GM12878 (cell line): ENCODE measurements around the gene TSEN34. TPM values are rescaled to one million over a fixed set of nuclear protein-coding genes. Genes with fewer than 3 reads are reported as not detected.

Experiments used
- ASH2L ChIP-seq: fragments of 300-600, 200-600 bp; sonication (generic); IDR thresholded peaks from 2 replicates; pipeline ENCODE4 v1.6.1; 2017; ENCODE audit warnings: low read depth, mild to moderate bottlenecking, borderline replicate concordance
- ATF7 ChIP-seq: fragments of 450-650 bp; IDR thresholded peaks from 2 replicates; pipeline ENCODE4 v1.6.1; 2016; ENCODE audit warnings: low read depth, mild to moderate bottlenecking
- BCL11A ChIP-seq: IDR thresholded peaks from 2 replicates; pipeline ENCODE4 v1.6.1; 2011; ENCODE audit warnings: low read depth, low read length
- BCLAF1 ChIP-seq: fragments of 450-650 bp; IDR thresholded peaks from 2 replicates; pipeline ENCODE4 v1.6.1; 2017; ENCODE audit warnings: antibody characterized with exemption, mild to moderate bottlenecking, moderate library complexity
- CBX3 ChIP-seq: fragments of 200-600 bp; sonication (generic); IDR thresholded peaks from 2 replicates; pipeline ENCODE4 v1.6.1; 2016; ENCODE audit warnings: low read depth, borderline replicate concordance
- E4F1 ChIP-seq: fragments of 450-650 bp; IDR thresholded peaks from 2 replicates; pipeline ENCODE4 v1.6.1; 2018; ENCODE audit warnings: borderline replicate concordance, mild to moderate bottlenecking; ENCODE audit not compliant: partially characterized antibody
- IKZF1 ChIP-seq: fragments of 450-650 bp; conservative IDR thresholded peaks from 2 replicates; pipeline ENCODE4 v1.6.1; 2017; ENCODE audit warnings: antibody characterized with exemption, mild to moderate bottlenecking
- IRF4 ChIP-seq: IDR thresholded peaks from 2 replicates; pipeline ENCODE4 v1.6.1; 2011; ENCODE audit warnings: low read depth, low read length
- LARP7 ChIP-seq: fragments of 450-650 bp; IDR thresholded peaks from 2 replicates; pipeline ENCODE4 v1.6.1; 2017; ENCODE audit warnings: mild to moderate bottlenecking
- MYB ChIP-seq: fragments of 150-350 bp; IDR thresholded peaks from 2 replicates; pipeline ENCODE4 v1.6.1; 2014; ENCODE audit warnings: mild to moderate bottlenecking, low read depth, low read length, borderline replicate concordance
- MYC ChIP-seq: IDR thresholded peaks from 2 replicates; pipeline ENCODE4 v1.6.1; 2011; ENCODE audit warnings: mild to moderate bottlenecking, low read length, moderate library complexity, inconsistent platforms; ENCODE audit not compliant: insufficient read depth, insufficient replicate concordance, insufficient read length, severe bottlenecking
- NFYB ChIP-seq: IDR thresholded peaks from 2 replicates; pipeline ENCODE4 v1.6.1; 2011; ENCODE audit warnings: low read depth, mild to moderate bottlenecking, low read length, improper control_type of control experiment, moderate library complexity; ENCODE audit not compliant: insufficient read depth
- PML ChIP-seq: IDR thresholded peaks from 2 replicates; pipeline ENCODE4 v1.6.1; 2012; ENCODE audit warnings: low read length, inconsistent platforms
- POLR2AphosphoS2 ChIP-seq: IDR thresholded peaks from 2 replicates; pipeline ENCODE4 v1.6.1; 2011; ENCODE audit warnings: low read depth, mild to moderate bottlenecking, low read length, improper control_type of control experiment, moderate library complexity
- RB1 ChIP-seq: fragments of 450-650 bp; formaldehyde crosslinking; IDR thresholded peaks from 2 replicates; pipeline ENCODE4 v1.6.1; 2017; ENCODE audit warnings: mild to moderate bottlenecking, borderline replicate concordance
- STAT1 ChIP-seq: fragments of 450-650 bp; conservative IDR thresholded peaks from 2 replicates; pipeline ENCODE4 v1.6.1; 2014; ENCODE audit warnings: antibody characterized with exemption, mild to moderate bottlenecking
- polyA plus RNA-seq, 11 experiments: library from polyadenylated mRNA; depleted of rRNA in 4 of 11; unstranded in 6 of 11; stranded (reverse) in 5 of 11; fragments of >200 nt; fragmentation: Nextera tagmentation in 4 of 11; fragmentation: Illumina TruSeq in 1 of 11; extraction: Ambion mirVana in 4 of 11; extraction: Trizol in 1 of 11; gene quantifications; 1 replicate in 1 of 11; 2 replicates in 10 of 11; pipeline versions ENCODE4 v1.2.1 to v1.2.3, GENCODE V29; 2011 to 2016; ENCODE audit warnings: inconsistent platforms in 2 of 11, missing spikeins in 2 of 11, low read depth in 1 of 11
- total RNA-seq, 4 experiments: library from RNA; depleted of rRNA in 3 of 4; stranded (reverse); fragments of >200 nt in 3 of 4; fragmentation: Illumina TruSeq in 1 of 4; extraction: Trizol in 1 of 4; gene quantifications; 2 replicates each; pipeline versions ENCODE4 v1.2.1 to v1.2.3, GENCODE V29; 2013 to 2021
- TF ChIP-seq, protein P1 (sequence below): fragments of 150-350 bp; IDR thresholded peaks from 2 replicates; pipeline ENCODE4 v1.6.1; 2016; ENCODE audit warnings: low read depth, low read length
- TF ChIP-seq, protein P2 (sequence below): IDR thresholded peaks from 2 replicates; pipeline ENCODE4 v1.6.1; 2011; ENCODE audit warnings: mild to moderate bottlenecking, low read depth, low read length, moderate library complexity; ENCODE audit not compliant: insufficient replicate concordance

TSEN34 gene
- total and polyA plus RNA-seq, 10 of the 15 experiments (the other 5 are each of a cell fraction or from before 2014, with no cell fraction given): 1.0 to 35.9 (median 16.8) TPM

DNA sequence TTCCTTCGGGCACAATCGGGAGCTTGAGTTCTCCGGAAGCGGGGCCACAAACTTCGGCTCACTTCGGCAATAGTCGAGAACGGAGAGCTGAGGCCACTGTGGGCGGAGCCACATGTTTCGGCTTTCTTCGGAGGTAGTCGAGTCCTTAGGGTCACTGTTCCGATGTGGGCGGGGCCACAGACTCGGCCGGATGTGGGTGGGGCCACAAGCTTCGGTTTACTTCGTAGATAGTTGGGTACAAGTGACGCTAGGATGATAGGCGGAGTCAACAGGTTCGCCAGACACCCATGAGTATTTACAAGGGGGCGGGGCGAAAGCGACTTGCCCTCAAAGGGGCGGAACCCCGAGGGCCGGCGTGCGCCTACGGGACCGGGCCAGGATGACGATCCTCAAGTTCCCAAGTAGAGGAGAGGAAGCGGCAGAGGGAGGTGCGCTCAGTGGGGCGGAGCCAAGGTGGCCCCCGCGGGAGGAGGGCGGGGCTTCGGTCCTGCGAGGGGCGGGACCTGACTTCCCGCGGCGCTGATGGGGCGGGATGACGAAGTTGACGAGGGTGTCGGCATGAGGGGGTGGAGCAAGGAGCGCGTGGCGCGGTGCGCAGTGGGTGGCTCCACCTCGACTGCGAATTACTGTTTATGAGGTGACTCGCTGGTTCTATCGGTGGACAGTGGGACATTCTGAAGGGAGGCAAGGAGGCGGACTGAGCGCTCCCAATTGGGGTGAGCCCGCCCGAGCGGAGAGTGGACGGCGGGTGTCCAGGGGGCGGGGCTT is 1.2 kb upstream of the TSEN34 start (continued):
- TF ChIP-seq BCLAF1 (no peak), BCL11A (no peak), CBX3 (no peak), MYB (no peak), PML (no peak), LARP7 (no peak), MYC (peak; percentile 63), ASH2L (no peak), POLR2AphosphoS2 (peak; percentile 87), STAT1 (no peak), IRF4 (peak; percentile 7; the same call in 1 of the 2 replicates), ATF7 (peak; percentile 49), IKZF1 (no peak), NFYB (no peak), E4F1 (no peak), RB1 (peak; percentile 88; the same call in 1 of the 2 replicates)
- TF ChIP-seq, protein P1, sequence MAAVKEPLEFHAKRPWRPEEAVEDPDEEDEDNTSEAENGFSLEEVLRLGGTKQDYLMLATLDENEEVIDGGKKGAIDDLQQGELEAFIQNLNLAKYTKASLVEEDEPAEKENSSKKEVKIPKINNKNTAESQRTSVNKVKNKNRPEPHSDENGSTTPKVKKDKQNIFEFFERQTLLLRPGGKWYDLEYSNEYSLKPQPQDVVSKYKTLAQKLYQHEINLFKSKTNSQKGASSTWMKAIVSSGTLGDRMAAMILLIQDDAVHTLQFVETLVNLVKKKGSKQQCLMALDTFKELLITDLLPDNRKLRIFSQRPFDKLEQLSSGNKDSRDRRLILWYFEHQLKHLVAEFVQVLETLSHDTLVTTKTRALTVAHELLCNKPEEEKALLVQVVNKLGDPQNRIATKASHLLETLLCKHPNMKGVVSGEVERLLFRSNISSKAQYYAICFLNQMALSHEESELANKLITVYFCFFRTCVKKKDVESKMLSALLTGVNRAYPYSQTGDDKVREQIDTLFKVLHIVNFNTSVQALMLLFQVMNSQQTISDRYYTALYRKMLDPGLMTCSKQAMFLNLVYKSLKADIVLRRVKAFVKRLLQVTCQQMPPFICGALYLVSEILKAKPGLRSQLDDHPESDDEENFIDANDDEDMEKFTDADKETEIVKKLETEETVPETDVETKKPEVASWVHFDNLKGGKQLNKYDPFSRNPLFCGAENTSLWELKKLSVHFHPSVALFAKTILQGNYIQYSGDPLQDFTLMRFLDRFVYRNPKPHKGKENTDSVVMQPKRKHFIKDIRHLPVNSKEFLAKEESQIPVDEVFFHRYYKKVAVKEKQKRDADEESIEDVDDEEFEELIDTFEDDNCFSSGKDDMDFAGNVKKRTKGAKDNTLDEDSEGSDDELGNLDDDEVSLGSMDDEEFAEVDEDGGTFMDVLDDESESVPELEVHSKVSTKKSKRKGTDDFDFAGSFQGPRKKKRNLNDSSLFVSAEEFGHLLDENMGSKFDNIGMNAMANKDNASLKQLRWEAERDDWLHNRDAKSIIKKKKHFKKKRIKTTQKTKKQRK: no peak
- TF ChIP-seq, protein P2, sequence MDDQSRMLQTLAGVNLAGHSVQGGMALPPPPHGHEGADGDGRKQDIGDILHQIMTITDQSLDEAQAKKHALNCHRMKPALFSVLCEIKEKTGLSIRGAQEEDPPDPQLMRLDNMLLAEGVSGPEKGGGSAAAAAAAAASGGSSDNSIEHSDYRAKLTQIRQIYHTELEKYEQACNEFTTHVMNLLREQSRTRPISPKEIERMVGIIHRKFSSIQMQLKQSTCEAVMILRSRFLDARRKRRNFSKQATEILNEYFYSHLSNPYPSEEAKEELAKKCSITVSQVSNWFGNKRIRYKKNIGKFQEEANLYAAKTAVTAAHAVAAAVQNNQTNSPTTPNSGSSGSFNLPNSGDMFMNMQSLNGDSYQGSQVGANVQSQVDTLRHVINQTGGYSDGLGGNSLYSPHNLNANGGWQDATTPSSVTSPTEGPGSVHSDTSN: no peak
